Mesenchymal stem cell (in vitro differentiated cells and primary cell): ENCODE data around the gene DHRS1.

Source experiments
- DNase-seq: peaks from one replicate; pipeline ENCODE4 v3.0.0-alpha.2; 2013
- H2AFZ ChIP-seq: one replicate; pipeline ENCODE4 v1.6.1; 2013; ENCODE audit warnings: low read depth, mild to moderate bottlenecking, control low read depth, inconsistent platforms, low read length, moderate library complexity
- H2AK5ac ChIP-seq: 2 replicates; pipeline ENCODE4 v1.6.1; 2013; ENCODE audit warnings: low read length, moderate library complexity, mild to moderate bottlenecking, inconsistent platforms; ENCODE audit not compliant: severe bottlenecking
- H2BK120ac ChIP-seq: one replicate; pipeline ENCODE4 v1.6.1; 2013; ENCODE audit warnings: low read depth, mild to moderate bottlenecking, inconsistent platforms, low read length, moderate library complexity
- H2BK12ac ChIP-seq, 2 experiments: one replicate each; pipeline ENCODE4 v1.6.1; 2013; ENCODE audit warnings: inconsistent platforms in 2 of 2, low read length in 2 of 2, mild to moderate bottlenecking in 2 of 2, moderate library complexity in 2 of 2, control low read depth in 1 of 2
- H2BK15ac ChIP-seq: one replicate; pipeline ENCODE4 v1.6.1; 2013; ENCODE audit warnings: mild to moderate bottlenecking, low read depth, inconsistent platforms; ENCODE audit not compliant: poor library complexity, severe bottlenecking
- H2BK5ac ChIP-seq: 2 replicates; pipeline ENCODE4 v1.6.1; 2013; ENCODE audit warnings: low read depth, mild to moderate bottlenecking, low read length, control low read depth, inconsistent platforms; ENCODE audit not compliant: poor library complexity, severe bottlenecking
- H3K14ac ChIP-seq, 2 experiments: one replicate each; pipeline ENCODE4 v1.6.1; 2013; ENCODE audit warnings: inconsistent platforms in 2 of 2, low read length in 2 of 2, control low read depth in 1 of 2, mild to moderate bottlenecking in 1 of 2, moderate library complexity in 1 of 2
- H3K18ac ChIP-seq, 2 experiments: one replicate each; pipeline ENCODE4 v1.6.1; 2013; ENCODE audit warnings: inconsistent platforms in 2 of 2, low read length in 2 of 2, control low read depth in 1 of 2, low read depth in 1 of 2, mild to moderate bottlenecking in 1 of 2
- H3K23ac ChIP-seq, 2 experiments: one replicate each; pipeline ENCODE4 v1.6.1; 2013; ENCODE audit warnings: inconsistent platforms in 2 of 2, low read length in 2 of 2, mild to moderate bottlenecking in 2 of 2, moderate library complexity in 2 of 2, control low read depth in 1 of 2
- H3K27ac ChIP-seq: 2 replicates; pipeline ENCODE4 v1.5.1; 2013; ENCODE audit warnings: mild to moderate bottlenecking, moderate library complexity, low read length, control low read depth, inconsistent platforms; ENCODE audit not compliant: poor library complexity, severe bottlenecking
- H3K27me3 ChIP-seq, 2 experiments: 2 replicates each; pipeline versions ENCODE4 v1.6.1 to v1.7.0; 2013; ENCODE audit warnings: low read length in 2 of 2, mild to moderate bottlenecking in 2 of 2, moderate library complexity in 2 of 2, control low read depth in 1 of 2, inconsistent platforms in 1 of 2; ENCODE audit not compliant: control insufficient read depth in 1 of 2, insufficient read depth in 1 of 2
- H3K36me3 ChIP-seq, 2 experiments: 2 replicates each; pipeline versions ENCODE4 v1.6.1 to v1.7.0; 2013; ENCODE audit warnings: low read length in 2 of 2, control low read depth in 1 of 2, inconsistent platforms in 1 of 2, low read depth in 1 of 2, mild to moderate bottlenecking in 1 of 2; ENCODE audit not compliant: insufficient read depth in 2 of 2, control insufficient read depth in 1 of 2
- H3K4ac ChIP-seq, 2 experiments: one replicate each; pipeline ENCODE4 v1.6.1; 2013; ENCODE audit warnings: inconsistent platforms in 2 of 2, low read length in 2 of 2, mild to moderate bottlenecking in 2 of 2, moderate library complexity in 2 of 2, control low read depth in 1 of 2, low read depth in 1 of 2
- H3K4me1 ChIP-seq: 2 replicates; pipeline ENCODE4 v1.6.1; 2013; ENCODE audit warnings: low read depth, low read length, control low read depth; ENCODE audit not compliant: control insufficient read depth, insufficient read depth
- H3K4me2 ChIP-seq: 2 replicates; pipeline ENCODE4 v1.6.1; 2013; ENCODE audit warnings: low read length, mild to moderate bottlenecking, inconsistent platforms; ENCODE audit not compliant: poor library complexity, severe bottlenecking
- H3K4me3 ChIP-seq, 2 experiments: 2 replicates each; pipeline versions ENCODE4 v1.5.1 to v1.7.0; 2013; ENCODE audit warnings: low read length in 2 of 2, mild to moderate bottlenecking in 2 of 2, control low read depth in 1 of 2, low read depth in 1 of 2; ENCODE audit not compliant: insufficient read depth in 1 of 2
- H3K79me1 ChIP-seq: replicated peaks from 2 replicates; pipeline ENCODE4 v1.6.1; 2013; ENCODE audit warnings: mild to moderate bottlenecking, control low read depth, low read length, inconsistent platforms; ENCODE audit not compliant: poor library complexity, severe bottlenecking
- H3K9ac ChIP-seq: 2 replicates; pipeline ENCODE4 v1.7.0; 2013; ENCODE audit warnings: mild to moderate bottlenecking, low read length, moderate library complexity
- H3K9me3 ChIP-seq: 2 replicates; pipeline ENCODE4 v1.7.0; 2013; ENCODE audit warnings: mild to moderate bottlenecking, low read length; ENCODE audit not compliant: control insufficient read depth
- H4K8ac ChIP-seq: one replicate; pipeline ENCODE4 v1.6.1; 2013; ENCODE audit warnings: inconsistent platforms, mild to moderate bottlenecking, low read length, moderate library complexity
- H4K91ac ChIP-seq: one replicate; pipeline ENCODE4 v1.6.1; 2013; ENCODE audit warnings: mild to moderate bottlenecking, low read length, inconsistent platforms
- WGBS: methylation state at CpG from one replicate; pipeline ENCODE4 v1.1.7; 2013; ENCODE audit warnings: mixed read lengths; 5-methylcytosine and 5-hydroxymethylcytosine counted together

DHRS1 gene

DNA sequence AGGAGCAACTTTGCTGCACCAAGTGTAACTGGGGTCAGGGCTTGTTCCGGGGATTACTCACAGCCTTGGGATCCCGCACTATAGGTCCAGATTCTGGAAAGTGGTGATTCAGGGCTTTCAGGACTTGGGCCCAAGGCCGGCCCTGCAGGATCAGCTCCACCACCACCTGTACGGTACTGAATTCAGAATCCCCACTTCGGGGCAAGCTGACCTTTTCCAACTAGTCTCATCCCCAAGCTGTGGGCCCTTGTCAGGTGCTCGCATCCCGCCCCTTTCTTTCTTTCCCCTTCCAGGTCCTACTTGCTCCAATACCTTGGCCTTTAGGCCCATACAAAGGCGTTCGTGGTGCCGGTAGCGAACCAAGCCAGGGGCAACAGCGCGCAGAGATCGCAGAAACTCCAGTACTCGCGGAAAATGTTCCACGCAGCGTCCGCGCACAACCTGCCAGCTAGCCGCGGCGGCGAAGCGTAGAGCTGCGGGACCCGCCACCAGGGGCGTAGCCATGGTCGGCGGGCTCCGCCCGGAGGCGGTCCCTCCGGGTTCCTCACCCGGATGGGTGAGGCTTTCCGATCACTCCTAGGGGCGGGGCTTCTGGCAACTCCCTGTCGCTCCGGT, 57.6 kb downstream of the DHRS1 start:
- peak overlapping the region; percentile 59 to 61 for H2BK12ac ChIP-seq
- peak; percentile 97 for DNase-seq
- WGBS, result 2% methylated on average over 38 of the region's 39 CpGs
- peak overlapping the region; percentile 91 for H3K9ac ChIP-seq
- H3K27me3 ChIP-seq, result no peaks in the 10 kb centered on the region
- peak overlapping the region; percentile 77 for H2AK5ac ChIP-seq
- peaks cover 21% of the 10 kb centered on the region for H3K79me1 ChIP-seq
- peak overlapping the region; percentile 90 to 96 for H3K4ac ChIP-seq
- H3K4me3 ChIP-seq, result peak overlapping the region; percentile 88 to 97
- H3K18ac ChIP-seq, result peak overlapping the region; percentile 94
- H3K36me3 ChIP-seq, result peaks cover 32 to 43% of the 10 kb centered on the region in 2 experiments
- H3K23ac ChIP-seq, result peak overlapping the region in 1 of 2 experiments; percentile 82
- H2BK15ac ChIP-seq, result peak overlapping the region; percentile 94
- H2AFZ ChIP-seq, result peak overlapping the region; percentile 80
- peak overlapping the region; percentile 90 for H2BK120ac ChIP-seq
- peak overlapping the region; percentile 72 for H4K91ac ChIP-seq
- H3K27ac ChIP-seq, result peak overlapping the region; percentile 100
- peak overlapping the region in 1 of 2 experiments; percentile 96 for H3K14ac ChIP-seq
- peak overlapping the region; percentile 95 for H4K8ac ChIP-seq
- H3K4me2 ChIP-seq, result peak overlapping the region; percentile 94
- peaks cover 18% of the 10 kb centered on the region for H3K4me1 ChIP-seq
- H3K9me3 ChIP-seq, result no peaks in the 10 kb centered on the region
- peak overlapping the region; percentile 99 for H2BK5ac ChIP-seq
